Measurements from ENCODE around the gene KRTAP4-7. TPM values are rescaled to one million over a fixed set of nuclear protein-coding genes. Genes with fewer than 3 reads are reported as not detected.
A peak's percentile ranks its signal among the peaks of the same experiment; 100 is the strongest.
"Not testable (repeated sequence)": the region's sequence is repeated elsewhere in the genome, so short reads cannot be mapped to it uniquely, and the experiment has no call there.

The KRTAP4-7 gene
- total RNA-seq, 1 donor from 2014 or later = not detected

GRCh38 chr17:41121742-41122141 lies 37.8 kb downstream of the KRTAP4-7 start:
- H3K9me3 ChIP-seq (ENCODE audit: low read depth) = no peaks in the 10 kb centered on the region
- H3K27ac Mint-ChIP-seq = no peak overlapping the region
- H3K9me3 Mint-ChIP-seq = no peaks in the 10 kb centered on the region
- no peak overlapping the region for H3K4me3 Mint-ChIP-seq
- TF ChIP-seq EZH2phosphoT487 (IDR thresholded peaks at IDR 0.05) (no peak), CTCF (IDR thresholded peaks at IDR 0.05) (no peak), EZH2 (IDR thresholded peaks at IDR 0.05) (no peak)
- H3K4me3 ChIP-seq = no peak overlapping the region
- no peaks in the 10 kb centered on the region for H3F3A ChIP-seq (ENCODE audit: low read depth)
- no peak overlapping the region for H3K4me2 ChIP-seq
- no peak overlapping the region for H2AFZ ChIP-seq (replicated peaks)
- H3K36me3 Mint-ChIP-seq = no peaks in the 10 kb centered on the region
- H3K27me3 ChIP-seq = no peaks in the 10 kb centered on the region
- no peaks in the 10 kb centered on the region for H3K79me2 ChIP-seq (ENCODE audit: low read depth)
- no peaks in the 10 kb centered on the region for H3K36me3 ChIP-seq
- no peak overlapping the region for H3K27ac ChIP-seq
- no peaks in the 10 kb centered on the region for H3K4me1 ChIP-seq
- peaks cover 5% of the 10 kb centered on the region for H3K27me3 Mint-ChIP-seq (ENCODE audit: insufficient read depth, low read depth)
- no peaks in the 10 kb centered on the region for H4K20me1 ChIP-seq (ENCODE audit: low read depth)
- H3K4me1 Mint-ChIP-seq = peaks cover 5% of the 10 kb centered on the region
- DNase-seq (ENCODE audit: low spot score) = no peak
- H3K9ac ChIP-seq = no peak overlapping the region

- not testable (repeated sequence) for H3F3A ChIP-seq (ENCODE audit: low read depth); H3K9me3 ChIP-seq (ENCODE audit: low read depth); H3K27ac Mint-ChIP-seq; H3K27ac ChIP-seq; H3K36me3 Mint-ChIP-seq; H4K20me1 ChIP-seq (ENCODE audit: low read depth); H3K4me1 Mint-ChIP-seq; H3K4me1 ChIP-seq; H3K79me2 ChIP-seq (ENCODE audit: low read depth); H3K9me3 Mint-ChIP-seq; H3K27me3 ChIP-seq; DNase-seq (ENCODE audit: low spot score); H3K36me3 ChIP-seq; H3K27me3 Mint-ChIP-seq (ENCODE audit: insufficient read depth, low read depth); H3K4me3 ChIP-seq; H3K9ac ChIP-seq; H3K4me2 ChIP-seq; H3K4me3 Mint-ChIP-seq
- H2AFZ ChIP-seq (replicated peaks) = peak overlapping the region; percentile 40
Measured at GRCh38 chr17:41123292-41123990, 39.5 kb downstream of the KRTAP4-7 start.

GRCh38 chr17:41123991-41124371 lies 40.0 kb downstream of the KRTAP4-7 start, which contains the start of gene KRTAP4-12:
Gene KRTAP4-12, minus strand, starts transcription at chr17:41124182. Its CDS starts 60 bp downstream, at chr17:41124122.
- H3K9me3 ChIP-seq (ENCODE audit: low read depth); H3K4me3 ChIP-seq; H3K4me2 ChIP-seq; DNase-seq (ENCODE audit: low spot score); H3K4me3 Mint-ChIP-seq; H3K4me1 ChIP-seq; H3K9ac ChIP-seq; H3K27me3 ChIP-seq; H3K27ac ChIP-seq; H3K27ac Mint-ChIP-seq; H3K9me3 Mint-ChIP-seq; H4K20me1 ChIP-seq (ENCODE audit: low read depth); H3F3A ChIP-seq (ENCODE audit: low read depth); H3K27me3 Mint-ChIP-seq (ENCODE audit: insufficient read depth, low read depth); H3K36me3 ChIP-seq; H3K79me2 ChIP-seq (ENCODE audit: low read depth); H3K36me3 Mint-ChIP-seq; H3K4me1 Mint-ChIP-seq: not testable (repeated sequence)
- peak within 1 kb of the TSS; percentile 40 for H2AFZ ChIP-seq (replicated peaks)

DNA sequence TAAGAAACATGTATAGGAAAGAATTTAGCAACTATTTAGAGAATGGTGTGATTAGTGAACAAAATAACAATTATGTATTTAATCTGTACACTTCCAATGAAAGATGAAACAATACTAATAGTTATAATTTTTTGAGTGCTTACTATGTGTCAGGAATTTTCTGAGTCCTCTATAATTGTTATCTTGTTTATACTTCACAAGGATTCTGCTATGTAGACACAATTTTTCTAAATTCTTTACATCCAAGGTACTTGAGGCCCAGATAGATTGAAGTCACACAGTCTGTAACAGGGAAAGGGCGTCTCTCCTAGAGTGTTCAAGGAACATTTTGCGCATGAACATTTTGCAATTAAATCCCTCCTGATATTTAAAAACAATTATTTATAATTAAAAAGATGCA lies 41.1 kb downstream of the KRTAP4-7 start:
- Mint-ChIP-seq H3K27ac (no peak overlapping the region), H3K36me3 (no peaks in the 10 kb centered on the region), H3K4me3 (no peak overlapping the region), H3K4me1 (peaks cover 5% of the 10 kb centered on the region), H3K27me3 (ENCODE audit: insufficient read depth, low read depth) (peaks cover 2% of the 10 kb centered on the region), H3K9me3 (no peaks in the 10 kb centered on the region)
- TF ChIP-seq EZH2phosphoT487 (IDR thresholded peaks at IDR 0.05) = no peak
- no peak for TF ChIP-seq CTCF (IDR thresholded peaks at IDR 0.05)
- TF ChIP-seq EZH2 (IDR thresholded peaks at IDR 0.05) = no peak
- no peaks in the 10 kb centered on the region for H3K4me1 ChIP-seq
- H3K27ac ChIP-seq = no peak overlapping the region
- no peaks in the 10 kb centered on the region for H3K79me2 ChIP-seq (ENCODE audit: low read depth)
- H3K9ac ChIP-seq = no peak overlapping the region
- H3F3A ChIP-seq (ENCODE audit: low read depth) = no peaks in the 10 kb centered on the region
- DNase-seq (ENCODE audit: low spot score) = no peak
- no peaks in the 10 kb centered on the region for H3K27me3 ChIP-seq
- no peaks in the 10 kb centered on the region for H3K9me3 ChIP-seq (ENCODE audit: low read depth)
- no peak overlapping the region for H2AFZ ChIP-seq (replicated peaks)
- no peak overlapping the region for H3K4me3 ChIP-seq
- H3K36me3 ChIP-seq = no peaks in the 10 kb centered on the region
- no peaks in the 10 kb centered on the region for H4K20me1 ChIP-seq (ENCODE audit: low read depth)
- no peak overlapping the region for H3K4me2 ChIP-seq
